G401.6 (cell line): ENCODE measurements around the gene PIP5K1B.

Source experiments
- FAIRE-seq: peaks from 2 replicates; lab custom pipeline; 2012; peaks lifted over from hg19 to GRCh38; lab: Jason Lieb, UNC

PIP5K1B gene

DNA sequence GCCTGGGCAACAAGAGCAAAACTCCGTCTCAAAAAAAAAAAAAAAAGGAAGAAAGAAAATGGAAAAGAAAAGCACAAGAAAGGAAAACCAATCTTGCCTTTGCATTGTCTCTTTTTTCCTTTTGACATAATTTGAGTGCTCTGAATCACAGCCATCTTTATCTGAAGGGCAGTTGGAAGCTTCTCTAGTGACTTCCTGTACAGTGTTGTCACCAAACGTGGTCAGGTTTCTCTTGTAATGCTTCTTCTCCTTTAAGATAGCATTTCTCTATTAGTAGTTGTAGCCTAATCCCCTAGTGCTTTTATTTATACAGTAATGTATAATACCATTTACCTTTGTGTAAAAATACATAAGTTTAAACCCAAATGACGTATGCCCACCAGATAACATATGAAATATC lies 290.7 kb downstream of the PIP5K1B start:
- no peak for FAIRE-seq

- no peak for FAIRE-seq
These were observed 291.4 kb downstream of the PIP5K1B start for GRCh38 chr9:68996462-68996861.

- no peak for FAIRE-seq
These were observed 292.6 kb downstream of the PIP5K1B start for GRCh38 chr9:68997666-68998065.

DNA sequence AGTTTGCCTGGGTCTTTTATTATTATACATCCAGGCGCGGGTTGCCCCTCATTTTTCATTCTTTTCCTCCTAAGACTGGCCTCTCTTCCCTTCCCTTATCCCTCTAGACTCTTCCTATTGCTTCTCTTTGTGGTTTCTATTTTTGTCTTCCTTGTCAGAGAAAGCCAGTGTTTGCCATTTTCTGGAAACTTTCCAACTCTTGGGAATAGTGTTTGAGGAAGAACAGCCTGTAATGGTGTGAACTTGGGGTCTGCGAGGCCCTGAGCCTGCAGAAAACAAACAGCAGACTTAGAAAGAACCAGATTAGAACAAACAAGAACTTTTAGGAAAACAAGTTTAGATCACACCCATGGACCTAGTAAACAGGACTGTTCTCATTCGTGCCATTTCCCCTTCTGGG lies 293.3 kb downstream of the PIP5K1B start:
- FAIRE-seq, result no peak

DNA sequence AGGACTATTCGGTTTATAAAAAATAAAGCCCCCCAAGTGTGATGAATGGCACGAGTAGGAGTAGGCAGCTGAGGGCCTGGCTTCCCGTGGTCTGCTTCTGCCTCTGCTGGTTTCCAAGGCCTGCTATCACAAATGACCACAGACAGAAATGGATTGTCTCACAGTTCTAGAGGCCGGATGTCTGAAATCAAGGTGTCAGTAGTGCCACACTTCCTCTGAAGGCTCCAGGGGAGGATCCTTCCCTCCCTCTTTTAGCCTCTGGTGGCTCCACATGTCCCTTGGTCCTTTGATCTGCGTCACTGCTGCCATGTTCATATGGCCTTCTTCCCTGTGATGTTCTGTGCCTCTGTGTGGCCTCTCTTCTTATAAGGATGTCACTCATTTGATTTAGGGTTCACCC lies 293.8 kb downstream of the PIP5K1B start:
- no peak for FAIRE-seq

GRCh38 chr9:68999393-69000105 lies 294.5 kb downstream of the PIP5K1B start:
- peak; percentile 36 for FAIRE-seq

GRCh38 chr9:69001921-69002320 lies 296.9 kb downstream of the PIP5K1B start:
- no peak for FAIRE-seq

GRCh38 chr9:69003051-69003450 lies 298.0 kb downstream of the PIP5K1B start:
- FAIRE-seq, result no peak

DNA sequence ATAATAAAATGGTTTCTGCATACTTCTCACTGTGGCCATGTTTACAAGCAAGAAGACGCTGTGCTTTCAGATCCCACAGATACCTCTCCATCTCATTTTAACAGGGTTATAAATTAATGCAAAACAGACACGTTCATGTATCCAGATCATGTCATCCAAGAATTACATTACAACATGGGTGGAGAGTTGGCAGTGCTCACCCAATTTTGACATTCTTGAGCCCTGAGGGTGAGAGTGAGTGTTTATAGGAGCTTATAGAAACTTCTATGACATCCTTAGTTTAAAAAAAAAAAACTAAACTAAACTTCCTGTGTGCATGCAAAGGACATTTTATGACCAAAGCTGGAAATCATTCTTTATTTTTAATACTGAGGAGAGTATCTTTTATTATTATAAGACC lies 299.8 kb downstream of the PIP5K1B start:
- no peak for FAIRE-seq

GRCh38 chr9:69009708-69010107 lies 304.7 kb downstream of the PIP5K1B start:
- no peak for FAIRE-seq

- FAIRE-seq, result no peak
These were observed 307.8 kb downstream of the PIP5K1B start for GRCh38 chr9:69012696-69013381.

- no peak for FAIRE-seq
These were observed 308.3 kb downstream of the PIP5K1B start for GRCh38 chr9:69013382-69013727.

DNA sequence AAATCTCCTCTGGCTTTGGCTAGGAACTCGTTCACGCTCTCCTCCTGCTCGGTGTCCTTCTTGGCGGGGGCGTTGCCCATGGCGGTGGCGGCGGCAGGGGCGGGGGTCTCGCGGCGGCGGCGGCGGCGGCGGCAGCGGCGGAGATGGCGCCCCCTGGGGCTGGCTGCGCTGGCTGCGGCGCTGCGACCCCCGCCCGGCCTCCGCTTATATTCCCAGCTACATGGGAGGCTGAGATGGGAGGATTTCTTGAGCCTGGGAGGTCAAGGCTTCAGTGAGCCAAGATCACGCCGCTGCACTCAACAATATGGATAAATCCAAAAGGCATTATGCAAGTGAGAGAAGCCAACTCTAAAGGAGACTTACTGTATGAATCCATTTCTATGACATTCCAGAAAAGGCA lies 309.0 kb downstream of the PIP5K1B start, which contains the start of gene PRKACG:
PRKACG (minus strand) TSS at position 101 of the 400 bp plus-strand sequence; CDS start at position 80, 21 bp downstream.
- FAIRE-seq, result no peak

- no peak for FAIRE-seq
These were observed 311.4 kb downstream of the PIP5K1B start for GRCh38 chr9:69016191-69017096.

DNA sequence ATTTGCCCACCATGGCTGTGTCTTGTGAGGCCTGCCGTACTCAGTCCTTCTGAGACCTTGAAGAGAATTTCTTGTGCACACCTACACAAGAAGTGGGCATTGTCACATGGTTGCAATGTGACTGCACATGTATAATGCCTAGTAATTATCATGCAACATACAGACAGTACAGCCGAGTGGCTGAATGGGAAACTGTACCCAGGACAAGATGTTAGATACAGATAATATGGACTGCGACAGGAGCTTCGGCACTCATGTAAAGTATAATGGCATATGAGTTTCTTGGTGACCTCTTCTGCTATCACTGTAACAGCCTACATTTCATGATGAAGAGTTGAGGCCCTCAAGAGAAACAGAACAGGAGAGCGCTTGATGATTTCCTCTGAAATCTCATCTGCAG lies 313.7 kb downstream of the PIP5K1B start:
- no peak for FAIRE-seq

- no peak for FAIRE-seq
These were observed 314.8 kb downstream of the PIP5K1B start for GRCh38 chr9:69019808-69020207.

- FAIRE-seq, result no peak
These were observed 315.5 kb downstream of the PIP5K1B start for GRCh38 chr9:69020301-69021145.

- no peak for FAIRE-seq
These were observed 318.6 kb downstream of the PIP5K1B start for GRCh38 chr9:69023650-69024049.

GRCh38 chr9:69027355-69028097 lies 322.5 kb downstream of the PIP5K1B start:
- no peak for FAIRE-seq

- no peak for FAIRE-seq
These were observed 323.7 kb downstream of the PIP5K1B start for GRCh38 chr9:69028754-69029153.

DNA sequence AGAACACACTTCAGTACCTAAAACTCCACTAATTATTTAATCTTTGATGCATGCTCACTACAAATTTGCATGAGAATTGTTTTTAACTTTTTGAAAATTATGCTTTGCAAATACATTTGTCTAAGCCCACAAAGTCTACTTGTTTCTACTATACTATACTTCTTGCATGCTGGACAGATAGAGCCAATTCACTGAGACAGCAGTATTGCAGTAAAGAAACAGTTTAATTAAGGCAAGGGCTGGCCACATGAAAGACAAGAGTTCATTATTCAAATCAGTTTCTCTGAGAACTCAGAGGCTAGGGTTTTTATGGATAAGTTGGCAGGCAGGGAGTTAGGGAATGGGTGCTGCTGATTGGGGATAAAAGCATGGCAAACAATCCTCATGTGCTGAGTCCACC lies 324.5 kb downstream of the PIP5K1B start:
- FAIRE-seq, result no peak
